Thyroid gland (tissue), 4 donors: ENCODE data around the gene NAP1L4. TPM values are rescaled to one million over a fixed set of nuclear protein-coding genes. Genes with fewer than 3 reads are reported as not detected.
A peak's percentile ranks its signal among the peaks of the same experiment; 100 is the strongest.

Experiments used
- DNase-seq, 2 donors: peaks; one replicate each; pipeline ENCODE4 v3.0.0-alpha.2; 2019
- H3K27ac ChIP-seq, 3 donors: fragments of 200-600 bp; sonication (generic); 1 replicate in 2 of 3; 2 replicates in 1 of 3; pipeline ENCODE4 v1.5.1; 2016 to 2019; ENCODE audit warnings: mild to moderate bottlenecking in 1 of 3, moderate library complexity in 1 of 3
- H3K27me3 ChIP-seq: fragments of 200-600 bp; sonication (generic); one replicate; pipeline ENCODE4 v1.5.1; 2019
- H3K36me3 ChIP-seq, 2 donors: fragments of 200-600 bp; sonication (generic); one replicate each; pipeline ENCODE4 v1.5.1; 2016 to 2019
- H3K4me1 ChIP-seq, 2 donors: fragments of 200-600 bp; sonication (generic); one replicate each; pipeline ENCODE4 v1.5.1; 2017 to 2019
- H3K4me3 ChIP-seq, 3 donors: fragments of 200-600 bp; sonication (generic); replicated peaks in 1 of 3; 1 replicate in 2 of 3; 2 replicates in 1 of 3; pipeline ENCODE4 v1.5.1; 2016; ENCODE audit warnings: mild to moderate bottlenecking in 1 of 3
- H3K9me3 ChIP-seq: fragments of 200-600 bp; sonication (generic); one replicate; pipeline ENCODE4 v1.5.1; 2017
- POLR2A ChIP-seq, 2 donors: fragments of 450-650 bp; IDR thresholded peaks; one replicate each; pipeline ENCODE4 v1.6.1; 2017; ENCODE audit warnings: antibody characterized with exemption in 2 of 2, mild to moderate bottlenecking in 2 of 2, moderate library complexity in 1 of 2
- WGBS, 2 donors: methylation state at CpG; one replicate each; pipeline ENCODE4 v1.1.5; 2017; 5-methylcytosine and 5-hydroxymethylcytosine counted together
- intact Hi-C: fragments of 100-400 bp; cut with DNase I; formaldehyde crosslinking; loops from one replicate; pipeline ENCODE4 v1.15.1; 2023
- total RNA-seq, 4 donors: library from RNA; depleted of rRNA; stranded (reverse); fragments of >200 nt; gene quantifications; one replicate each; pipeline ENCODE4 v1.2.3, GENCODE V29; 2016
- TF ChIP-seq, protein P1 (sequence below), 6 experiments: fragments of 200-600 bp in 3 of 6; fragments of 450-650 bp in 3 of 6; sonication (generic) in 3 of 6; IDR thresholded peaks; one replicate each; pipeline ENCODE4 v1.5.1; 2016 to 2019; ENCODE audit warnings: antibody characterized with exemption in 6 of 6, mild to moderate bottlenecking in 2 of 6, inconsistent platforms in 1 of 6, moderate library complexity in 1 of 6

NAP1L4 gene, protein sequence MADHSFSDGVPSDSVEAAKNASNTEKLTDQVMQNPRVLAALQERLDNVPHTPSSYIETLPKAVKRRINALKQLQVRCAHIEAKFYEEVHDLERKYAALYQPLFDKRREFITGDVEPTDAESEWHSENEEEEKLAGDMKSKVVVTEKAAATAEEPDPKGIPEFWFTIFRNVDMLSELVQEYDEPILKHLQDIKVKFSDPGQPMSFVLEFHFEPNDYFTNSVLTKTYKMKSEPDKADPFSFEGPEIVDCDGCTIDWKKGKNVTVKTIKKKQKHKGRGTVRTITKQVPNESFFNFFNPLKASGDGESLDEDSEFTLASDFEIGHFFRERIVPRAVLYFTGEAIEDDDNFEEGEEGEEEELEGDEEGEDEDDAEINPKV
- total RNA-seq, result 100 to 1,000 TPM; 104 to 117 (median 108) TPM

DNA sequence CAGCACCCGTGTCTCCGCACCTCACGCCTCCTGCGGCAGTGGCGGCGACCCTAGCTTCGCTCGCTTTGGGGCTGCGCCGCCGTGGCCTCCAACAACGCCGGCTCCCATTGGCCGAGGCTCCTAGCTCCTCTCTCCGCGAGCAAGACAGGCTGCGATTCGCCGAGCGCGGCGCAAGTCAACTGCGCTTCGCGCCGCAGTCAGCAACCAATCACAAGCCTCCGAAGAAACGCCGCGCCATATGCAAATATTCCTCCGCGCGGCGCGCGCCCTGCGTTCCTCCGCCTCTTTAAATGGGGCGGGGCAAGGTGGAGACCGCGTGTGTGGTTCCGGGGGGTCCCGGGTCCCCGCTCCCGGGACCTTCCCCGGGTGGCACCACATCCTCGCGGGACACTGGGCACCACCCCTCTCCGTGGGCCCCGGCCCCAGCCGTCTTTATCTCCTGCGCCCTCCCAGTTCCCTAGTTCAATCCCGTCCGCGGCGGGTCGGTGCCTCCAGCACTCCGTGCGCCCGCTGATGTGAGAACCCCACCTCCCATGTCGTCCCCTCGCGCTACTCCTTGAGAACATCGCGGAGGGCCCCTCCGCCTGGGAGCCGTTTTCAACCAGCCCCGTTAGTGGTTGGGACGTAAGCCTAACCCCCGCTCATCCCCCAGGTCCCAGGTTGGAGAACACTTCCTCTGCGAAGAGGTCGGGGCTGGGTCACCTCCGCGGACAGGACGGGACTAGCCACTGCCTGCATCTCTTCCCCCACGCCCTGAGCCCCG is at the start of gene NAP1L4:
Gene NAP1L4, minus strand, starts transcription at position 96 of the 763 bp plus-strand sequence. CDS start 13,109 bp downstream, outside the sequence.
- intact Hi-C loops, result no loop called here
- Histone ChIP-seq H3K9me3 (no peaks in the 10 kb centered on the region), H3K4me3 (peak within 1 kb of the TSS; percentile 61 to 97 (median 88)), H3K36me3 (no peaks in the 10 kb centered on the region), H3K27me3 (no peaks in the 10 kb centered on the region), H3K4me1 (peaks cover 17 to 31% of the 10 kb centered on the region in 2 donors), H3K27ac (peak within 1 kb of the TSS; percentile 79 to 93 (median 91))
- WGBS, 2 donors, result 0 to 1% methylated on average over 16 to 22 of the region's 77 CpGs
- DNase-seq, result peak; percentile 97
- TF ChIP-seq, protein P1, sequence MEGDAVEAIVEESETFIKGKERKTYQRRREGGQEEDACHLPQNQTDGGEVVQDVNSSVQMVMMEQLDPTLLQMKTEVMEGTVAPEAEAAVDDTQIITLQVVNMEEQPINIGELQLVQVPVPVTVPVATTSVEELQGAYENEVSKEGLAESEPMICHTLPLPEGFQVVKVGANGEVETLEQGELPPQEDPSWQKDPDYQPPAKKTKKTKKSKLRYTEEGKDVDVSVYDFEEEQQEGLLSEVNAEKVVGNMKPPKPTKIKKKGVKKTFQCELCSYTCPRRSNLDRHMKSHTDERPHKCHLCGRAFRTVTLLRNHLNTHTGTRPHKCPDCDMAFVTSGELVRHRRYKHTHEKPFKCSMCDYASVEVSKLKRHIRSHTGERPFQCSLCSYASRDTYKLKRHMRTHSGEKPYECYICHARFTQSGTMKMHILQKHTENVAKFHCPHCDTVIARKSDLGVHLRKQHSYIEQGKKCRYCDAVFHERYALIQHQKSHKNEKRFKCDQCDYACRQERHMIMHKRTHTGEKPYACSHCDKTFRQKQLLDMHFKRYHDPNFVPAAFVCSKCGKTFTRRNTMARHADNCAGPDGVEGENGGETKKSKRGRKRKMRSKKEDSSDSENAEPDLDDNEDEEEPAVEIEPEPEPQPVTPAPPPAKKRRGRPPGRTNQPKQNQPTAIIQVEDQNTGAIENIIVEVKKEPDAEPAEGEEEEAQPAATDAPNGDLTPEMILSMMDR (IDR thresholded peaks at IDR 0.05), result no peak
- peak in 1 of 2 donors; percentile 91 for TF ChIP-seq POLR2A (IDR thresholded peaks at IDR 0.05)

DNA sequence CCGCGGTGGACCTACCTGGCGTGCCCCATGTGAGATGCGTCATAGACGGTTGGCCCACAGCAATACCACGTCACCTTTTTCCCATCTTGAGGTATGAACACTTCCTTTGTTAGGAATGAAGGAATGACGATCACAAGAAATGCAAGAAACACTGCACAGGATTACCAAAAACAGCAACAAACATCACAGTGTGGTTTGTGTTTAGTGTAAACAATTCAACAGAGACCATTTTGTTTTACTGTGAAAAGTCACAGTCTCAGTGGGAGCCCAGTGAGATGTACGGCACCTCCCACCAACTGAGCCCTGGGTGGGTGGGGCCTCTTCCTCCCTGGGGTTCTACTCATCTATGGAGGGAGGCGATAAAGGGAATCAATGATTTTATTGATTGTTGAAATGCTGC is 48.8 kb upstream of the NAP1L4 start:
- Histone ChIP-seq H3K4me1 (peaks cover 40% of the 10 kb centered on the region in 2 donors), H3K9me3 (no peaks in the 10 kb centered on the region), H3K4me3 (no peak overlapping the region), H3K27me3 (no peaks in the 10 kb centered on the region), H3K27ac (peak overlapping the region in 1 of 3 donors; percentile 98), H3K36me3 (peaks cover 40 to 42% of the 10 kb centered on the region in 2 donors)
- TF ChIP-seq POLR2A (IDR thresholded peaks at IDR 0.05), result no peak
- TF ChIP-seq, protein P1 (IDR thresholded peaks at IDR 0.05), result no peak
- intact Hi-C loops, result no loop called here
- WGBS, 2 donors, result 87 to 96% methylated on average over 9 of the region's 9 CpGs
- DNase-seq, result no peak

DNA sequence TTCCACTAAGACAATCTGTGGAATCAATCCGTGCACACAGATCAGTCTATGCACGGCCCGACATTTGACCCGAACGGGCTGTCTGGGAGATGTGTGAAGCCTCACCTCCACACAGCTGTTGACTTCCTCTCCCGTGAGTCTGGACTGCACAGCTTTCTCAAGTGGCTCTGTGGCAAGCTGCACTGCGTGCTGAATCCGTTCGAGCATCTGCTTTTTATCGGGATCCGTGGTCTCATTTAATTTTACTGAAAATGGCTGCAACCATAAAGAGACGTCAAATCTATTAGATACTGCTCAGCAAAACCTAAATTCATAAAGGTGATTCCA is 45.8 kb upstream of the NAP1L4 start:
- H3K4me1 ChIP-seq, result peaks cover 17 to 19% of the 10 kb centered on the region in 2 donors
- H3K4me3 ChIP-seq, result no peak overlapping the region
- intact Hi-C loops, result loop anchor here (2.0 to 5.0 kb wide), 2 partner anchors 53 to 179 kb away; partner anchors contain the start of gene MRGPRG
- no peaks in the 10 kb centered on the region for H3K9me3 ChIP-seq
- 90 to 96% methylated on average over 12 of the region's 12 CpGs for WGBS, 2 donors
- TF ChIP-seq, protein P1 (IDR thresholded peaks at IDR 0.05), result no peak
- TF ChIP-seq POLR2A (IDR thresholded peaks at IDR 0.05), result no peak
- no peak for DNase-seq
- no peaks in the 10 kb centered on the region for H3K27me3 ChIP-seq
- no peak overlapping the region for H3K27ac ChIP-seq
- peaks cover 51 to 53% of the 10 kb centered on the region in 2 donors for H3K36me3 ChIP-seq

DNA sequence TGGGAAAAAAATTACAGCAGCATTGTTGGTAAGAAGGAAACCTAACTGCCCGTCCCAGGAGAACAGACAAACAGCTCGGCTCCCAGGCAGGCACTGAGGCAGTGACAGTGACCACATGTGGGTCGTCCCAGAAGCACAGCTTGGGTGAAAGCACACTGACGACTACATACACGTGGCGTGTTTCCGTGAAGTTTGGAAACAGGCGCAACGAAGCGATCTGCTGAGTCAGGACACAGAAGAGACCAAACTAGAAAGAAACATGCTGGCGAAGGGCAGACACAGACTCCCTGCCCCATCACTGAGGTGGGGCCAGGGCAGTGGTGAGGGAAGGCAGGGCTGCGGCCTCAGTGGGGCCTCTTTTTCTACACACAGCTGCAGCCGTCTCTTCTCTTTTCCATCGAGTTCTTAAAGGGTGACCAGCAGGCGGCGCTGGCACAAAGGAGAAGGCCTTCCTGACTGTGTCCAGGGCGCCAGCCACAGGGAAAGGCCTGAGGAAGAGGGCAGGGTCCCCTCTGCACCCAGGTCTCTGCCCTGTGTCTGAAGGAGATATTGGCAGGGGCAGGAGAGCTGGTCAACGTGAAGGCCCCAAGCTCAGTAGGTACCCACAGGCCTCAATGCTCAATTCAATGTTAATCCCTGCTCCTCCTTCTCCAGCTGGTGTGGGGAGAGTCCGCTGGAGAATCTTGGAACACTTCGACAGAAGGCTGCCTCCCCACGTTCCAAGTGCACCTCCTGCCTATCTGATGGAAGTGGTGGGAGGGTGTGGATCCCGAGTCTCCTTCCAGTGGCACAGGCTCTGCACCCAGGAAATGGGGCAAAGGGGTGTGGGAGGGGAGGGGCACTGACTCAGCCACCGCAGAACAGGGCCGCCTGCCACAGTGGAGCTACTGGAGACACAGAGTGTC is 45.2 kb upstream of the NAP1L4 start:
- intact Hi-C loops, result loop anchor here (5.0 kb wide), 1 partner anchor 180 kb away; the partner anchor contains the start of gene MRGPRG

More for the DNA sequence above, 45.2 kb upstream of the NAP1L4 start:
- Histone ChIP-seq H3K36me3 (peaks cover 51 to 53% of the 10 kb centered on the region in 2 donors), H3K4me3 (no peak overlapping the region), H3K4me1 (peaks cover 11 to 13% of the 10 kb centered on the region in 2 donors), H3K27me3 (no peaks in the 10 kb centered on the region), H3K9me3 (no peaks in the 10 kb centered on the region), H3K27ac (no peak overlapping the region)
- TF ChIP-seq, protein P1 (IDR thresholded peaks at IDR 0.05), result peak; percentile 43 to 85 (median 71)
- TF ChIP-seq POLR2A (IDR thresholded peaks at IDR 0.05), result no peak
- WGBS, 2 donors, result 63 to 68% methylated on average over 16 to 24 of the region's 24 CpGs
- peak; percentile 78 to 85 for DNase-seq
